EH (cell line): Measurements from ENCODE around the gene NUDT3.
"Not testable (repeated sequence)": the region's sequence is repeated elsewhere in the genome, so short reads cannot be mapped to it uniquely, and the experiment has no call there.

Source experiments
- DNase-seq: peaks from one replicate; pipeline ENCODE4 v3.0.0-alpha.2; 2015; ENCODE audit warnings: low read depth

NUDT3 gene

DNA sequence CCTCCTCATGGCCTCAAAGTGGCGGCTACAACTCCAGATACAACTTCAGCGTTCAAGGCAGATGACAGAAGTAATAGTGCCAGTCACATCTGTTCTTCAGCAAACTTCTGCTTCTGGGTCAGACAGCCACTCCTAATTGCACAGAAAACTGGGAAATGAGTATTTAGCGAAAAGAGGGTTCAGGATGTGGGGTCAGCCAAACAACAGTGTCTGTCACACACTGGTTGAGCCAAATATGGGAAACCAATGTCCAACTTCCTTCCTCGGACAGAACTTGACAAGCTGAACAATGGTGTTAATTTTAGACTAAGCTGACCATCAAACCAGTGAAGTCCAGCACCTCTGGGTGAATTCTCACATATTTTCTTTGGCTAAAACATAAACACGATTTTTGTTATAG, 22.1 kb downstream of the NUDT3 start:
- no peak for DNase-seq

DNA sequence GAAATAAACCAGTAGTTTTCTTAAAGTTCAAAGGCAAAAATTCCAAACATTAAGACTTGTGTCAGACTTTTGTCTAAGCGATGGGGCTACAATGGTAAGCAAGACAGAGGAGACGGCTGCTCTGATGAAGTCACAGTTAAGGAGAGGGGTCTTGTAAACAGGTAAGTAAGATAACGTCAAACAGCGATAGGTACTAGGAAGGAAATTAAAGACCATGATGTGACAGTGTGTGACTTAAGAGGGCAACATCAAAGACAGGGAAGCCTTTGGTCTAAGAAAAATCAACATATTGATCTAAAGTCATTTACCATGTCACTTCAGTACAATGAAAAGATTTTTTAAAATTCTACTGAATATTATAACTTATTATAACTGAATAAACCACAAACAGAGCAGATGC, 23.1 kb downstream of the NUDT3 start:
- DNase-seq, result no peak

DNA sequence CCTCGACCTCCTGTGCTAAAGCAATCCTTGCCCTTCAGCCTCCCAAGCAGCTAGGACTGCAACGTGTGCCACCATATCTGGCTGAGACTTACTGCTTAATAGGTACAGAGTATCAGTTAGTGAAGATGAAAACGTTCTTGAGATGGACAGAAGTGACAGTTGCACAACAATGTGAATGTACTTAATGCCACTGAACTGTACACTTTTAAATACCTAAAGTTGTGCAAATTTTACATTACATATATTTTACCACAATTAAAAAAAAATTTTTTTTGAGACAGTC, 25.9 kb downstream of the NUDT3 start:
- no peak for DNase-seq

DNA sequence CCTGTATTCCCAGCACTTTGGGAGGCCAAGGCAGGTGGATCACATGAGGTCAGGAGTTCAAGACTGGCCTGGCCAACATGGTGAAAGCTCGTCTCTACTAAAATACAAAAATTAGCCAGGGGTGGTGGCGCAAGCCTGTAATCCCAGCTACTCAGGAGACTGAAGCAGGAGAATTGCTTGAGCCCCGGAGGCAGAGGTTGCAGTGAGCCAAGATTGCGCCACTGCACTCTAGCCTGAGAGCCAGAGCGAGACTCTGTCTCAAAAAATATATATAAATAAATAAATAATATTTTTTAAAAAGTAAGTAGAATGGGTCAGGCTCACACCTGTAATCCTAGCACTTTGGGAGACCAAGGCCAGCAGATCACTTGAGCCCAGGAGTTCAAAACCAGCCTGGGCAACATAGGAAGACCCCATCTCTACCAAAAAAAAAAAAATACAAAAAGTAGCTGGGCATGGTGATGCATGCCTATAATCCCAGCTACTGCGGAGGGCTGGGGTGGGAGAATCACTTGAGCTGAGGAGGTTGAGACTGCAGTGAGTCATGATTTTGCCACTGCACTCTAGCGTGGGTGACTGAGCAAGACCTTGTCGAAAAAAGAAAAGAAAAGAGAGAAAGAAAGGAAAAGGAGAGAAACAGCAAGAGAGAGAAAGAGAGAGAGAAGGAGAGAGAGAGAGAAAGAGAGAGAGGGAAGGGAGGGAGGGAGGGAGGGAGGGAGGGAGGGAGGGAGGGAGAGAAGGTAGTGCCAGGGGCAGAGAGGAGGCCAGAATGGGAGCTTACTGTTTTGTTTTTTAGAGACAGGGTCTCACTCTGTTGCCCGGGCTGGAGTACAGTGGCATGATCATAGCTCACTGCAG, 26.5 kb downstream of the NUDT3 start:
- DNase-seq, result peak; percentile 69

DNA sequence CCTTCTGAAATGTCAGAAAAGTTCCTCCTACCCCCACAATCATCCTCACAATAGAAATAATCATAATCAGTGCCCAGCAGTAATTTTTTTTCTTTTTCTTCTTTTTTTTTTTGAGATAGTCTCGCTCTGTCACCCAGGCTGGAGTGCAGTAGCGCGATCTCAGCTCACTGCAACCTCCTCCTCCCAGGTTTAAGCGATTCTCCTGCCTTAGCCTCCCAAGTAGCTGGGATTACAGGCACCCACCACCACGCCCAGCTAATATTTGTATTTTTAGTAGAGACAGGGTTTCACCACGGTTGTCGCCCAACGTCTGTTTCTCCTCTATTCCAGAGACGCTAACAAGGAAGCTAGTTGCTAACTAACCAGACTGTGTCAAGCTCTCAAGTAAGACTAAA, 28.8 kb downstream of the NUDT3 start:
- DNase-seq, result not testable (repeated sequence)

DNA sequence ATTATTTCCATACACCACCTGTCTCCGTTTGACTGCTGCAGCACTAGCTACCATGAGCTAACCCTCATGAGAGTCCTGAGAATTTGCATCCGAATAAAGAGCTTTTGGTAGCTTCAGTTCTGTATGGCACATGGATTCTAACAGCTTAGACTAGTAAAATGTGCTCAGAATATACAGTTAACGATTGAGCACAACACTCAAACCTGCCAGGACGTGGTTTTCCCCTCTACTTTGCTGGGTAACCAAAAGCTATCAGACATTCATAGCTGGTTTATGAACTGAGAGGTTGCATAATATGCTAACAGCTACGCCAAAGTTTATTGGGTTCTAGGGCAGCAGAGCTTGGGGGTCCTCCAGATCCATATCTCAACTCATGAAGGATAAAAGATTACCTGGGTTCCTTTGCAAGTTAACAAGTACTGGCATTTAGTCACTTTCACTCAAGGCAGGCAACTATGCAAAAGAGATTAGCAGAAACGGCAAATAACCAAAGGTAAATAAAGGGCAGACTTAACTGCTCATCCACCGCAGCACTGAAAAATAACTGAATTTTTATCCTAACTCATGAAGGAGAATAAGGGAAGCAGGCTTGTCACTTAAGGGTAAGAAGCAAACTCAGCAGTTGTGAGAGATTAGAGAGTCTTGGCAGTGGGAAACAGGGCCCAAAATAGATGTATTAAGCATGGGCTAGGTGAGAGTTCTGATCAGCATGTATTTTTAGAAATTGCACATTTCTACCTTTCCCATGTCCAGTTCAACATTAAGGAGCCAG, 29.4 kb downstream of the NUDT3 start:
- no peak for DNase-seq

DNA sequence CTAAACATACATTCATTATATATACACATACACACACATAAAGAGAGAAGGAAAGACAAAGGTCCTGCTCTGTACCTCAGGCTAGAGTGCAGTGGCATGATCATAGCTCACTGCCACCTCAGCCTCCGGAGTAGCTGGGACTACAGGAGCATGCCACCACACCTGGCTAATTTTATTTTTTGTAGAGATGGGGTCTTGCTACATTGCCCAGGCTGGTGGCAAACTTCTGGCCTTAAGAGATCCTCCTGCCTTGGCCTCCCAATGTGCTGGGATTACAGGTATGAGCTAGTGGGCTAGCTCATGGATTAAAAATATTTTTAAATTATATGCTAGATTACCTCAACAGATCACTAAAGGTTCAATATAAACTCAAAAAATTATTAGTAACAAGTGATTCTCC, 30.3 kb downstream of the NUDT3 start:
- no peak for DNase-seq

DNA sequence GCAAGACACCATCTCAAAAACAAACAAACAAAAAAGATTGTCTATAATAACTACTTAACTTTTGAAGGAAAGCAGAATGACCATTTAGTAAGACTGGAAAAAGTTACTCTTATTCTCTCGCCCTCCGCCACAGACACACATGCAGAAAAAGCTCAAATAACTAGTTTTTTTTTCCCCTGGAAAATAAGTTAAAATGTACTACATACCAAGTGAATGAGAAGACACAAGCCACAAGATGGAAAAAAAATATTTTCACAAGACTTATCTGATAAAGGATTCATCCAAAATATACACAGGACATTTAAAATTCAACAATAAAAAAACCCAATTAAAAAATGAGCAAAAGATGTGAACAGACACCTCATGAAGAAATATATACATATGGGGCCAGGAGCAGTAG, 31.9 kb downstream of the NUDT3 start:
- peak; percentile 84 for DNase-seq

DNA sequence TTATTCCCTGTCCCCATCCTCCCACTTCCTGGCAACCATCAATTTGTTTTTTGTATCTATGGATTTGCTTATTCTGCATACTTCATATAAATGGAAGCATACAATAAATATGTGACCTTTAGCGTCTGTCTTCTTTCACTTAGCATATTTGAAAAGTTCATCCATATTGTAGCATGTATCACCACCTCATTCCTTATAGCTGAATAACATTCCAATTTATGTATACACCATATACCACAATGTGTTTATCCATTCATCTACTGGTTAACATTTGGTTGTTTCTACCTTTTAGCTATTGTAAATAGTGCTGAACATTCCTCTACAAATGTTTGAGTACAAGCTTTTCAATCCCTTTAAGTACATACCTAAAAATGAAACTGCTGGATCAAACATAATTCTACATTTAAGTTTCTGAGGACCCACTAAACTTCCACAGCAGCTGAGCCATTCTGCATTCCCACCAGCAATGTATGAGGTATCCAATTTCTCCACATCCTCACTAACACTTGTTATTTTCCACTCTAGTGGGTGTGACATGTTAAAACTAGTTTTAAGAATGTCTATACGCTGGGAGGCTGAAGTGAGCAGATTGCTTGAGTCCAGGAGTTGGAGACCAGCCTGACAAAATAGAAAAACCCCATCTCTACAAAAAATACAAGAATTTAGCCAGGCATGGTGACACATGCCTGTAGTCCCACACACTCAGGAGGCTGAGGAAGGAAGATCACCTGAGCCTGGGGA, 32.9 kb downstream of the NUDT3 start:
- peak; percentile 61 for DNase-seq

DNA sequence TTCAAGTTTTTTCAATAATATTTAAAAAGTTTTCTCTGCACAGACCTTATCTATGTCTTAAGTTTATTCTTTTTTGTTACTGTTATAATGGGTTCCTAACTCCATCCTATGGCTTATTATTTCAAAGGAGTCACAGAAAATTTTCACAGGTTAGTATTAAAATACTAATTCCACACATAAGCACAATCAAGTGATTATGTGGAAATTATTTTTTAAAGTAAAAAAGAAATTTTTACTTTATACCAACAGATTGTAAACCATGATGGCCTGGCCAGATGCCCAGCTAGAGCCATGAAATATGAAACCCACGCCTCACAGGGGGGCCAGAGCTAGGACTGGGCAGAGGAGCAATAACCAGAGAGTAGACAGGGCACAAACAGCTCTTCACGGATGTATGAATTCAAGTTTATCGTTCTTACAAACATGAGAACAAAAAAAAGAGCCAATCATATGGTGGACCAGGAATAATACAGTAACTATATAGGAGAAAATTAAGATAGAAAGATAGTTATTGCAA, 34.0 kb downstream of the NUDT3 start:
- DNase-seq, result peak; percentile 75

DNA sequence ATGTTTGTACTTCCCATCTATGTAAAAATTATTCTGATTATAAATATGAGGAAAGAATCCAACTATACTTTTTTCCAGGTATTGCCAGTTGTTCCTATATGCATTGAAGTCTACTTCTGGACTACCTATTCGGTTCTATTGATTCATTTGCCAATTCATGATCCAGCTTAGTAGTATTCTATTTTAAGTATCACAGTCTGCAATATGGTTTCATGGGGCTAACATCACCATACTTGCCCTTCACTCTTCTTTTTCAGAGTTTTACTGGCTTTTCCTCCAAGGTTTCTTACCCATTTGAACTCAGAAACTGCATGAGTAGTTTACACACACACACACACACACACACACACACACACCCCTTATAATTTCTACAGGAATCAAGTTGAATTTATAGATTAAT, 34.5 kb downstream of the NUDT3 start:
- no peak for DNase-seq

DNA sequence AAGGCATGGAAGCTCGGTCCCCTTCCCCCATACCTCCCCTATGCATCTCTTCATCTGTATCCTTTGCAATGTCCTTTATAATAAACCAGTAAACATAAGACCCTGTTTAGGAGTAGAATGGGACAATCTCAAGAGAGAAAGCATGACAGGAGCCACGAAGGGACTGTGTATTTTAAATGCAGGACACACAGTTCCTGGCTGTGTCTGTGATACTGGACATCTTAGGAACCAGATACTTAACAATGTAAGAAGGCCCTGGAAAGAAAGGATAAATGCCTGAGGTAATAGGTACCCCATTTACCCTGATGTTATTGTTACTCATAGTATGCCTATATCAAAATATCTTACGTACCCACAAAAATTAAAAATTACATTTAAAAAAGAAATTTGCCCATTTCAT, 36.6 kb downstream of the NUDT3 start:
- no peak for DNase-seq

DNA sequence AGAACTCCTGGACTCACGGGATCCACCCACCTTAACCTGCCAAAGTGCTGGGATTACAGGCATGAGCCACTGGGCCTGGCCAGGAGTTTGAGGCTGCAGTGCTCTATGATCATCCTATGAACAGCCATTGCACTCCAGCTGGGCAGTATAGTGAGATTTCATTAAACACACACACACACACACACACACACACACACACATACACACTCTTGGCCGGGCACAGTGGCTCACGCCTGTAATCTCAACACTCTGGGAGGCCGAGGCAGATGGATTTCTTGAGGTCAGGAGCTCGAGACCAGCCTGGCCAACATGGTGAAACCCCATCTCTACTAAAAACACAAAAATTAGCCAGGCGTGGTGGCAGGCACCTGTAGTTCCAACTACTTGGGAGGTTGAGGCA, 38.2 kb downstream of the NUDT3 start:
- not testable (repeated sequence) for DNase-seq

DNA sequence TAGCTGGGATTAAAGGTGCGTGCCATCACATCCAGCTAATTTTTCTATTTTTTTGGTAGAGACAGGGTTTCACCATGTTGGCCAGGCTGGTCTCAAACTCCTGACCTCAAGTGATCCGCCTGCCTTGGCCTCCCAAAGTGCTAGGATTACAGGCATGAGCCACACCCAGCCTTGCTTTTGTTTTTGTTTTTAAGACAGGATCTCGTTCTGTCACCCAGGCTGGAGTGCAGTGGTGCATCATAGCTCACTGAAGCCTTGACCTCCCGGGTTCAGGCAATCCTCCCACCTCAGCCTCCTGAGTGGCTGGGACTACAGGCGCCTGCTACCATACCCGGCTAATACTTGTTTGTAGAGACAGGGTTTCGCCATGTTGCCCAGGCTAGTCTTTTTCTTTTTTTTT, 38.9 kb downstream of the NUDT3 start:
- not testable (repeated sequence) for DNase-seq

DNA sequence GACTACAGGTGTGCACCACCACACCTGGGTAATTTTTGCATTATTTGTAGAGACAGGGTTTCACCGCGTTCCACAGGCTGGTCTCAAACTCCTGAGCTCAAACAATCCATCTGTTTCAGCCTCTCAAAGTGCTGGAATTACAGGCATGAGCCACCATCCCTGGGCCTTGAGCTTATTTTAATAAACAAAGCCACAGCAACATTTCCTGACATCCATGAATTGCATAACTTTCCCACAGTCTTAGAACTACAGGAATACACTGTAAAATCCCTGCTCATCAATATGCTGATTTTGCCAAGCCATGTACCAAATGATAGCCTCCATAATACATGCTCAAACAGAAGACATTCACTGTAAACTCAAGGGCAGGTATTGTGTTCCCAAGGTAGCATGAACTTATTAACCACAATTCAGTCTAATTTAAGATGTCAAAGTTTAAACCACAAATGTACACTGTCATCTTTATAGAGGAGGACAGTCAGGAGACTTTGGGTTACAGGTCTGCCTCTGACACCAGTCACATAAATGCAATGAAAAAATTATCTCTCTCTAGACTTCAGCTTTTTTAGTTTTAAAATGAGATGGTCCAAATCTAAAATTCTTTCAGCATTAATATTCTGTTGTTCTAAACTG, 40.0 kb downstream of the NUDT3 start:
- DNase-seq, result peak; percentile 77

DNA sequence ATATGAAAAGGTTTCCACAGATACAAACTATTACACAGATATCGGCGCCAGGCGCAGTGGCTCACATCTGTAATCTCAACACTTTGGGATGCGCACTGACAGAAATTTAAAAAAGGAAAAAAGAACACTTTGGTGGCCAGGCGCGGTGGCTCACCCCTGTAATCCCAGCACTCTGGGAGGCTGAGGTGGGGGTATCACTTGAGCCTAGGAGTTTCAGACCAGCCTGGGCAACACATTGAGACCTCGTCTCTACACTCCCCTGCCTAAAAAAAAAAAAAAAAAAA, 41.6 kb downstream of the NUDT3 start:
- DNase-seq, result no peak

DNA sequence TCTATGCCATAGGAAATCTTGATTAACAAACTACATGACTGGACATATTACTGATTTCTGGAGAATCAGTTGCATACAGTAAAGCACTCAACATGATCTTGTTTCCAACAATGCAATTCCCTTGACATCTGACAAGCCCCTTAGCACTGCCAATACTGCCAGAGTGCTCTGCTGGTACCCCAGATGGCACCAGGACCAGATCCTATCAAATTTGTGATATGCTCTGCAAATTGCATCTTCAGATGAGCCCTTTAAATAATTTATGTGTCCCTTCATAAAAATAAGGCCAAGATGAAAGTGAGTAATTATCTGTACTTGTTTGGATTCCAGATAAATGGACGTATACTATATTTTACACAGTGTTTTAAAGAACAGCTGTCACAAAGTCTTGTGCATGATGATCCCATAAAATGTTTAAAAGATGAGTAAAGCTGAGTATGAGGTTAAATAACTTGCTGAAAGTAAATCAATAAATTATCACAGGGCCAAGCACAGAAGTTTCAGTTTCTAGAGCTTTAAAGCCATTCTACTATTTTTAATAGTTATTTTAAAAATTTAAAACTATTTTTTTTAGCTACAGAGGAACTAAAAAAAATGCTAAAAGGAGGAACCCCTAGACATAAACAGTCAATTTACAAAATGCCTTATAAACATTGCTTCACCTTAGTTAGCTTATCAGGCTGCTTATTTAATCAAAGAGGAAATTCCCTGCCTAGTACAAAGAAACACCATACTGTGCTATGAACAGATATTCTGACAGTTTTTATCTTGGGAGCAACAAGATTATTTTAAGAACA, 42.1 kb downstream of the NUDT3 start:
- DNase-seq, result peak; percentile 43

DNA sequence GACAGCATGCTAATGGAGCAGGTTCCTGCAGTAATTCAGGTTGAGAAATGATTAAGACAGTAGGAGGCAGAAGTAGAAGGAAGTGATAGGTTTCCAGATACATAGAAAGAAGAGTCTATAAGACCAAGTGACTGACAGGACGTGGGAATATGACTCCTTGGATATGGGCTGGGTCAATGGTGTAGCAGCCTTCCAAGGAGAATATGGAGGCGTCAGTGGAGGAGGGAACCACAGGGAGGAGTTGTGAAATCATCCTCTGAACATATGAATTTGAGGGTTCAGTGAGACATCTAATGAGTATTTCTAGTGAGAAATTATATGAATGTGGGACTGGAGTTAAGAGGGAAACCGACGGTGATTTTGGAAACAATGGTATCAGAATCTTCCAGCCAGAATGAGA, 43.3 kb downstream of the NUDT3 start:
- DNase-seq, result no peak

DNA sequence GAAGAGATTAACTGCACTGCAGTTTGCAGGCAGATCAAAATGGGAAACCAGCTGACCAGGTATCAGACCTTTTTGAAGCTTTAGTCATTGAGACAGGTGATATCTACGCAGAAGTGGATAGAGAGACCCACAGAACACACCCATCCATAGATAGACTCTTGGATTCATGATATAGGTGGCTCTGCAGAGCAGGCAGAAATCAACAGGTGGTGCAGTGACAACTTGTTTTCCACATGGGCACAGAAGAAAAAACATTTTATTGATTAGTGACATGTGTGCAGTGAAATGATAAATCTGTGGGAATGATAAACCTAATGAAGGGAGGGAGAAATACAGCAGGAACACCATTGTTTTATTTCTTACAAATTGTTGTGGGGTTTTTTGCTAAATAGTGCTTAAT, 45.2 kb downstream of the NUDT3 start:
- DNase-seq, result no peak

DNA sequence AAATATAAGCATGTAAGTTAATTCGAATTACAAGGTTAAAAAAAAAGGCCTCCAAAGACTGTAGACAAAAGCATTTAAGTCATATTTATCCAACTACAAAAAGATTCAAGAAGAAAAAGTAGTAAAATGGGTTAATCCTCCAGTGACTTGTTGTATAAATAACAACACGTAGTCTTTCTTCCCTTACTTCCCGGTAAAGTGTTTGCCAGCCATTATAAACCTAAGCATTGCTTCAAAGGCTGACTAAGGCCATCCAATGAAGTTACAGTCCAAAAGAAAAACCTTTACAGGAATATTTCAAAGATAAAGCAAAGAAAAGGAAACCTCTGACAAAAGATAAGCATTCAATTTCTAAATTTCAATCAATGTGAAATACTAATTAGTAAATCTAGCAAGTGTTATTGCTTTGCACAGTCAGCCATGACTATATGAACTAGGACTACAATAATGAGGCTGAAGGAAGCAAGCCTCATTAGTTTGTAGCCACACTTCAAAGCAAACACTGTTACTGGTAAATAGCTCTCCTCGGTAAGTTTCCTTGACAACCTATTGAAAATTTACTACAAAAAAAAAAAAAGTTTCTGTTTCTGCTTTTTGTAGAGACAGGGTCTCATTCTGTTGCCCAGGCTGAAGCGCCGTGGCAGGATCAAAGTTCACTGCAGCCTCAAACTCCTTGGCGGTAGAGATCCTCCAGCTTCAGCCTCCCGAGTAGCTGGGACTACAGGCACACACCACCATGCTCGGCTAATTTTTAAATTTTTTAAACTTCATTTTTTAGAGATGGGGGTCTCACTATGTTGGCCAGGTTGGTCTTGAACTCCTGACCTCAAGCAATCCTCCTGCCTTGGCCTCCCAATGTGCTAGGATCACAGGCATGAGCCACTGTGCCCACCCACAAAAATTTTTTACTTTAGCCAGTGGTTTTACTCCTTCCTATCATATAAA, 46.0 kb downstream of the NUDT3 start:
- DNase-seq, result no peak

DNA sequence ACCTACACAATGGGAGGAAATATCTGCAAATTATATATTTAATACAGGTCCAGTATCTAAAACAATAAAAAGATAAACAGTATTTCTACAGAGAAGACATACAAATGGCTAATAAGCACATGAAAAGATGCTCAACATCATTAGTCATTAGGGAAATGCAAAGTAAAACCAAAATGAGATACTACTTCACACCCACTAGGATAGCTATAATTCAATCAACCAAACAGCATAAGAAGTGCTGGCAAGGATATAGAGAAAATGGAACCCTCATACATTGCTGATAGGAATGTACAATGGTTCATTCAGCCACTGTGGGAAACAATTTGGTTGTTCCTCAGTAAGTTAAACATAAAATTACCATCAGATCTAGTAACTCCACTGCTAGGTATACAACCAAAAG, 48.7 kb downstream of the NUDT3 start:
- no peak for DNase-seq
